Cardiac muscle cell (in vitro differentiated cells and primary cell): ENCODE data around the gene COL25A1. TPM values are rescaled to one million over a fixed set of nuclear protein-coding genes. Genes with fewer than 3 reads are reported as not detected.
A peak's percentile ranks its signal among the peaks of the same experiment; 100 is the strongest.
"Not testable (repeated sequence)": the region's sequence is repeated elsewhere in the genome, so short reads cannot be mapped to it uniquely, and the experiment has no call there.

ENCODE experiments used
- DNase-seq, 2 donors: peaks; one replicate each; pipeline versions ENCODE4 v3.0.0 to v3.0.0-alpha.2; 2010 to 2017; ENCODE audit warnings: low read depth in 1 of 2, low spot score in 1 of 2
- H3K27ac ChIP-seq: fragments of 200-600 bp; sonication (generic); 2 replicates; pipeline ENCODE4 v1.5.1; 2016
- H3K27me3 ChIP-seq: fragments of 200-600 bp; sonication (generic); 2 replicates; pipeline ENCODE4 v1.6.0; 2016; ENCODE audit warnings: control low read depth
- H3K36me3 ChIP-seq: fragments of 200-600 bp; sonication (generic); 2 replicates; pipeline ENCODE4 v1.5.1; 2016; ENCODE audit warnings: control low read depth
- H3K4me1 ChIP-seq: fragments of 200-600 bp; sonication (generic); 2 replicates; pipeline ENCODE4 v1.8.1; 2017; ENCODE audit warnings: low read depth, mild to moderate bottlenecking, mixed run types
- H3K4me3 ChIP-seq: fragments of 200-600 bp; sonication (generic); 2 replicates; pipeline ENCODE4 v1.5.1; 2016; ENCODE audit warnings: mild to moderate bottlenecking
- H3K9me3 ChIP-seq: fragments of 200-600 bp; sonication (generic); 2 replicates; pipeline ENCODE4 v1.5.1; 2017; ENCODE audit warnings: low read depth, mild to moderate bottlenecking, control low read depth
- CTCF ChIP-seq: IDR thresholded peaks from 2 replicates; pipeline ENCODE4 v1.5.1; 2012; ENCODE audit warnings: low read depth, mild to moderate bottlenecking, low read length
- polyA plus RNA-seq: library from polyadenylated mRNA; unstranded; fragments of >200 nt; fragmentation: Nextera tagmentation; extraction: Ambion mirVana; gene quantifications from 2 replicates; pipeline ENCODE4 v1.2.1, GENCODE V29; 2016
- total RNA-seq: library from RNA; depleted of rRNA; stranded (reverse); fragments of >200 nt; gene quantifications from 2 replicates; pipeline ENCODE4 v1.2.3, GENCODE V29; 2016

Gene COL25A1
- total and polyA plus RNA-seq, 2 experiments from 2014 or later, result 3.5 to 8.4 TPM

GRCh38 chr4:109111031-109111430 lies 191.4 kb downstream of the COL25A1 start:
- H3K27me3 ChIP-seq, result no peaks in the 10 kb centered on the region
- no peaks in the 10 kb centered on the region for H3K36me3 ChIP-seq
- no peaks in the 10 kb centered on the region for H3K4me1 ChIP-seq
- no peak overlapping the region for H3K4me3 ChIP-seq
- H3K9me3 ChIP-seq, result no peaks in the 10 kb centered on the region
- DNase-seq, result no peak
- TF ChIP-seq CTCF, result no peak
- no peak overlapping the region for H3K27ac ChIP-seq

- H3K36me3 ChIP-seq, H3K4me3 ChIP-seq, H3K4me1 ChIP-seq, H3K27ac ChIP-seq, DNase-seq, H3K9me3 ChIP-seq, H3K27me3 ChIP-seq: not testable (repeated sequence)
Observed at GRCh38 chr4:109108215-109108614, 194.2 kb downstream of the COL25A1 start.

DNA sequence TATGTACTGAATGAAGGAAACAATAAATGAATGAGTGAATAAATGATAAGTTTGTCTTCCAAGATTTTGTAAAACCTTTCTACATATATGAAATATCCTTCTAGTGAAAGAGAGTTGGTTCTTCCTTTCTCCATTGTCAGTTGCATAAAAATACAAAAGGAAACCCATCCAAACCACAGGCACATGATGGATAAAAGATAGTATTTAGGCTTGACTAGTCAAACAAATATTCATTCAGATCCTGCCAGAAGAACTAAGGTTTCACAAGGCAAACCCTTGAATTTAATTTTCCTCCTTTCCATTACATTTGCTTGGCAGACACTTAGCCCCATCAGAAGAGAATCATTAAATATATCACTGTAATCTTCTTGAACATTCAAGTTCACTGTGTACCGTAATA lies 208.4 kb downstream of the COL25A1 start:
- H3K4me3 ChIP-seq, result no peak overlapping the region
- TF ChIP-seq CTCF, result no peak
- H3K36me3 ChIP-seq, result no peaks in the 10 kb centered on the region
- no peak overlapping the region for H3K27ac ChIP-seq
- peak in 1 of 2 donors; percentile 45 for DNase-seq
- no peaks in the 10 kb centered on the region for H3K27me3 ChIP-seq
- peaks cover 16% of the 10 kb centered on the region for H3K4me1 ChIP-seq
- H3K9me3 ChIP-seq, result no peaks in the 10 kb centered on the region

- DNase-seq, result peak in 1 of 2 donors; percentile 4
Observed at GRCh38 chr4:109091727-109092409, 210.6 kb downstream of the COL25A1 start.

GRCh38 chr4:109083911-109084310 lies 218.5 kb downstream of the COL25A1 start:
- H3K9me3 ChIP-seq, result no peaks in the 10 kb centered on the region
- no peak overlapping the region for H3K27ac ChIP-seq
- H3K4me3 ChIP-seq, result no peak overlapping the region
- DNase-seq, result no peak
- no peaks in the 10 kb centered on the region for H3K27me3 ChIP-seq
- no peaks in the 10 kb centered on the region for H3K36me3 ChIP-seq
- H3K4me1 ChIP-seq, result no peaks in the 10 kb centered on the region
- TF ChIP-seq CTCF, result no peak

More at GRCh38 chr4:109091727-109092409, 210.6 kb downstream of the COL25A1 start:
- H3K9me3 ChIP-seq, result no peaks in the 10 kb centered on the region
- H3K4me3 ChIP-seq, result no peak overlapping the region
- no peak for TF ChIP-seq CTCF
- H3K27me3 ChIP-seq, result no peaks in the 10 kb centered on the region
- no peak overlapping the region for H3K27ac ChIP-seq
- peaks cover 7% of the 10 kb centered on the region for H3K4me1 ChIP-seq
- H3K36me3 ChIP-seq, result no peaks in the 10 kb centered on the region

- Histone ChIP-seq H3K27ac (no peak overlapping the region), H3K9me3 (no peaks in the 10 kb centered on the region), H3K27me3 (no peaks in the 10 kb centered on the region), H3K4me3 (no peak overlapping the region), H3K4me1 (peaks cover 17% of the 10 kb centered on the region), H3K36me3 (no peaks in the 10 kb centered on the region)
- DNase-seq, result peak in 1 of 2 donors; percentile 53
- TF ChIP-seq CTCF, result no peak
Observed at GRCh38 chr4:109079731-109080130, 222.7 kb downstream of the COL25A1 start.
